ENCODE results near the gene MBD3.
"Not testable (repeated sequence)": the region's sequence is repeated elsewhere in the genome, so short reads cannot be mapped to it uniquely, and the experiment has no call there.

MBD3 gene

GRCh38 chr19:1568320-1569019, 24.2 kb downstream of the MBD3 start, which contains the start of gene MEX3D:
Gene MEX3D (minus strand): TSS chr19:1568325. CDS start chr19:1568058, 267 bp downstream.
- DNase-seq = no peak

- no peak for DNase-seq
Observed at GRCh38 chr19:1567848-1568227, 24.8 kb downstream of the MBD3 start.

- no peak for DNase-seq
Observed at GRCh38 chr19:1567116-1567847, 25.4 kb downstream of the MBD3 start.

GRCh38 chr19:1566392-1567115, 26.1 kb downstream of the MBD3 start:
- DNase-seq = no peak

- DNase-seq = no peak
Observed at GRCh38 chr19:1563251-1563650, 29.4 kb downstream of the MBD3 start.

- DNase-seq = no peak
Observed at GRCh38 chr19:1561236-1561842, 31.3 kb downstream of the MBD3 start.

GRCh38 chr19:1560286-1560882, 32.3 kb downstream of the MBD3 start:
- no peak for DNase-seq

GRCh38 chr19:1558552-1558951, 34.1 kb downstream of the MBD3 start:
- no peak for DNase-seq

GRCh38 chr19:1556390-1557070, 36.1 kb downstream of the MBD3 start:
- DNase-seq = no peak

GRCh38 chr19:1555487-1556389, 36.9 kb downstream of the MBD3 start:
- no peak for DNase-seq

GRCh38 chr19:1554968-1555367, 37.7 kb downstream of the MBD3 start:
- DNase-seq = no peak

- DNase-seq = no peak
Observed at GRCh38 chr19:1553415-1553814, 39.2 kb downstream of the MBD3 start.

GRCh38 chr19:1551068-1552040, 41.3 kb downstream of the MBD3 start:
- no peak for DNase-seq

GRCh38 chr19:1549332-1549945, 43.2 kb downstream of the MBD3 start:
- no peak for DNase-seq

- no peak for DNase-seq
Observed at GRCh38 chr19:1540365-1540925, 52.2 kb downstream of the MBD3 start.

GRCh38 chr19:1539749-1540148, 52.9 kb downstream of the MBD3 start:
- not testable (repeated sequence) for DNase-seq

- DNase-seq = no peak
Observed at GRCh38 chr19:1538978-1539377, 53.7 kb downstream of the MBD3 start.

- DNase-seq = not testable (repeated sequence)
Observed at GRCh38 chr19:1535699-1536098, 57.0 kb downstream of the MBD3 start.

GRCh38 chr19:1534972-1535371, 57.7 kb downstream of the MBD3 start:
- DNase-seq = no peak

Measured in SIG-M5 (cell line).